HUES6 (cell line): ENCODE results near the gene ATP8A1.
"Not testable (repeated sequence)": the region's sequence is repeated elsewhere in the genome, so short reads cannot be mapped to it uniquely, and the experiment has no call there.

Experiments used
- H3K27ac ChIP-seq: 2 replicates; pipeline ENCODE4 v1.7.0; 2013; ENCODE audit warnings: low read depth, mild to moderate bottlenecking, low read length, inconsistent platforms
- H3K27me3 ChIP-seq: 2 replicates; pipeline ENCODE4 v1.6.1; 2013; ENCODE audit warnings: low read length; ENCODE audit not compliant: control insufficient read depth, insufficient read depth
- H3K36me3 ChIP-seq: 2 replicates; pipeline ENCODE4 v1.6.1; 2013; ENCODE audit warnings: low read length; ENCODE audit not compliant: control insufficient read depth, insufficient read depth
- H3K4me1 ChIP-seq: 2 replicates; pipeline ENCODE4 v1.6.1; 2013; ENCODE audit warnings: low read length; ENCODE audit not compliant: control insufficient read depth, insufficient read depth
- H3K4me3 ChIP-seq: 2 replicates; pipeline ENCODE4 v1.5.1; 2013; ENCODE audit warnings: low read depth, low read length
- H3K9ac ChIP-seq: one replicate; pipeline ENCODE4 v1.6.1; 2013; ENCODE audit warnings: mild to moderate bottlenecking, low read length
- H3K9me3 ChIP-seq: 2 replicates; pipeline ENCODE4 v1.6.1; 2013; ENCODE audit warnings: low read depth, low read length; ENCODE audit not compliant: control insufficient read depth, insufficient read depth

The ATP8A1 gene

GRCh38 chr4:42498040-42498439 lies 158.9 kb downstream of the ATP8A1 start:
- Histone ChIP-seq H3K9me3 (no peaks in the 10 kb centered on the region), H3K27ac (no peak overlapping the region), H3K4me1 (peaks cover 21% of the 10 kb centered on the region), H3K4me3 (no peak overlapping the region), H3K27me3 (no peaks in the 10 kb centered on the region), H3K36me3 (no peaks in the 10 kb centered on the region), H3K9ac (no peak overlapping the region)

DNA sequence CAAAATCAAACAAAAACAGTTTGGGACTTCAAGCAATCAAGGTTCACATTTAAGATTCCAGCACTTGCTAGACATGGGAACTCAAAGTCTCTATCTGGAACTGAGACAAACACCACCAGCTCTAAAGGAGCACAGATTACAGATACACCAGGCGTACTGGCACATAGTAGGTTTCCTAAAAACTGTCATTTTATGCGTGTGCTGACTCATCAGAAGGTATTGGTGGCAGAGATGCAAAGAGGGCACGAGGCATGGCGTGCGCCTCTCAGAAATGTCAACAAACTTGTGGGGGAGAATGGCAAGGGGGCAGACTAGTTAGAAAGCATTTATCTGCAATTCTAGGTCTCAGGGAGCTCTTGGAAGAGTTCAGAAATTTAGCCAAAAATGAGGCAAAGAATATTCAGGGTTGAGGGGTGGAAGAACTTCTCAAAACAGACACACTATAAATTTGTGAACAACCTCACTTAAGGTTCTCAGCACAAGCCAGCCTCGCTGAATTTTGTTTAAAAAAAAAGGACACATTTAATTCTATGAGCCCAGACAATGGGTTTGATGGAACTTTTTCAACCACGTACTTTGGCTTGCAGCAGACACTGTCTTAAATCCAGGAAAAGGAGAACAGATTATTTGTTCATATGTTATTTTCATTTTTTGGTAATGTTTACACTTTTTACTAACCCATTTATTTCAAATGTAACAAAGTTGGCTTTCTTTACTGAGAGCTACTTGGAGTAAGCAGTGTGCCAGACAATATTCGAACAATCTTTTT lies 159.6 kb downstream of the ATP8A1 start:
- peaks cover 16% of the 10 kb centered on the region for H3K4me1 ChIP-seq
- no peak overlapping the region for H3K27ac ChIP-seq
- no peaks in the 10 kb centered on the region for H3K36me3 ChIP-seq
- H3K27me3 ChIP-seq: no peaks in the 10 kb centered on the region
- H3K9ac ChIP-seq: no peak overlapping the region
- no peak overlapping the region for H3K4me3 ChIP-seq
- H3K9me3 ChIP-seq: no peaks in the 10 kb centered on the region

- H3K36me3 ChIP-seq: no peaks in the 10 kb centered on the region
- no peaks in the 10 kb centered on the region for H3K9me3 ChIP-seq
- no peak overlapping the region for H3K27ac ChIP-seq
Measured at GRCh38 chr4:42492962-42493361, 163.9 kb downstream of the ATP8A1 start.

DNA sequence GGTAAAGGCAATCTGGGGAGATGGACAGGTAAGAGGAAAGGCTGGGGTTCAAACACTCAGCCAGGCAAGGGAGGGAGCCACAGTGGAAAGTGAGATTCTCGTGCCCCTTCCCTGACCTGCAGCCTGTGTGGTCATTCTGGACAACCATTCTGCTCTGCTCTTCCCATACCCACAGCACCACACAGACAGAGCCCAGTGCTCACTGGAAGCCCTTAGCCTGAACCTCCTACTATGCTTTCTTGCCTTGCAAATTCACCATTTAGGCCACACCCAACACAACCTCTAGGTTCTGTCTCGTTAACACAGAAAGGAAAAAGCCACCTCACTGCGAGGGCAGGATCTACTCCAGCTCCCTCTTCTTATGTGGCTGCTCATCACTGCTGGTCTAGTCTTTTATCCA lies 166.9 kb downstream of the ATP8A1 start:
- Histone ChIP-seq H3K4me3 (no peak overlapping the region), H3K9ac (no peak overlapping the region), H3K27me3 (no peaks in the 10 kb centered on the region), H3K9me3 (no peaks in the 10 kb centered on the region), H3K36me3 (no peaks in the 10 kb centered on the region), H3K4me1 (peaks cover 57% of the 10 kb centered on the region), H3K27ac (no peak overlapping the region)

More at GRCh38 chr4:42492962-42493361, 163.9 kb downstream of the ATP8A1 start:
- no peaks in the 10 kb centered on the region for H3K27me3 ChIP-seq
- H3K4me1 ChIP-seq: peaks cover 34% of the 10 kb centered on the region
- H3K4me3 ChIP-seq: no peak overlapping the region
- H3K9ac ChIP-seq: no peak overlapping the region

DNA sequence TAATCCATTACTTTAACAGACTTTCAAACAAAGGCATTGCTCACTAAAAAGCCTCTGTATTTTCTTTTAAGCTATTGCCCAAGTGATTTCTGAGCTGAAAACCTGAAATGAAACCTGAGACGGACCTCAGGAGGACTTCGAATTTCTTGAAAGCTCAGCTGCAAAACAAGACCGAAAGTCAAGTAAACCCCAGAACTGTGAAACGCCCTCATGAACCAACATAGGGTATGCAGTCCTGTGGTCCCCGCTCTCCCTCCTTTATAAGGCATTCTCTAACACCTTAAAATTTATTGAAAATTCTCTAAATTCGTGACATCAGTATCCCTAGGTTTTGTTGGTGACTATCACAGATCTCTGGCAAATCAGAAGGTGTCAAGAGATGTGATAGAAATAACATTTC lies 167.8 kb downstream of the ATP8A1 start:
- no peak overlapping the region for H3K9ac ChIP-seq
- H3K9me3 ChIP-seq: no peaks in the 10 kb centered on the region
- H3K4me1 ChIP-seq: peaks cover 64% of the 10 kb centered on the region
- no peak overlapping the region for H3K27ac ChIP-seq
- H3K36me3 ChIP-seq: no peaks in the 10 kb centered on the region
- no peaks in the 10 kb centered on the region for H3K27me3 ChIP-seq
- H3K4me3 ChIP-seq: no peak overlapping the region

GRCh38 chr4:42488554-42488953 lies 168.4 kb downstream of the ATP8A1 start:
- Histone ChIP-seq H3K9ac (no peak overlapping the region), H3K9me3 (no peaks in the 10 kb centered on the region), H3K4me1 (peaks cover 68% of the 10 kb centered on the region), H3K4me3 (no peak overlapping the region), H3K27ac (no peak overlapping the region), H3K36me3 (no peaks in the 10 kb centered on the region), H3K27me3 (no peaks in the 10 kb centered on the region)

GRCh38 chr4:42488114-42488513 lies 168.8 kb downstream of the ATP8A1 start:
- Histone ChIP-seq H3K9me3 (no peaks in the 10 kb centered on the region), H3K27me3 (no peaks in the 10 kb centered on the region), H3K4me3 (no peak overlapping the region), H3K36me3 (no peaks in the 10 kb centered on the region), H3K27ac (no peak overlapping the region), H3K4me1 (peaks cover 71% of the 10 kb centered on the region), H3K9ac (no peak overlapping the region)

DNA sequence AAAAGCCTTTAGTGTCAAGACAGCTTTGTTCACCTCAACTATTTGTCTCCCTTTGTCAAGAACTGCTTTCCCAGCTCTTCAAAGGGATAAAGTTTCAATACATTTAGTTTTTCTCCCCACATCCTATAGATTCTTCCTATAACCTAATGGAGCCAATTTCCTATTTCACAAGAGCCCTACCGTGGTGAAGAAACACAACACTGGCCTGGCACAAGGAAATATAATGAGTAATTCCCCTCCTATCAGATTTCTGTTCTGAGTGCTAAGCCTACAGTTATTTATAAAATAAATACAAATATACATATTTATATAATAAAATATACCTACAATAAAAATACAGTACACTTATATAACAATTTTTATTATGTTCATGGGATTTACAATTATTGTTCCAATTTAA lies 169.7 kb downstream of the ATP8A1 start:
- Histone ChIP-seq H3K4me3 (no peak overlapping the region), H3K4me1 (peaks cover 80% of the 10 kb centered on the region), H3K9me3 (no peaks in the 10 kb centered on the region), H3K36me3 (no peaks in the 10 kb centered on the region), H3K27ac (no peak overlapping the region), H3K27me3 (no peaks in the 10 kb centered on the region), H3K9ac (no peak overlapping the region)

- not testable (repeated sequence) for H3K36me3 ChIP-seq, H3K4me3 ChIP-seq, H3K9me3 ChIP-seq, H3K27me3 ChIP-seq, H3K9ac ChIP-seq
- H3K27ac ChIP-seq: peak overlapping the region; percentile 41; the same call in 1 of the 2 replicates
- H3K4me1 ChIP-seq: peaks cover 74% of the 10 kb centered on the region
Measured at GRCh38 chr4:42486156-42486555, 170.7 kb downstream of the ATP8A1 start.

GRCh38 chr4:42484630-42485029 lies 172.3 kb downstream of the ATP8A1 start:
- Histone ChIP-seq H3K27me3 (no peaks in the 10 kb centered on the region), H3K4me3 (no peak overlapping the region), H3K9me3 (no peaks in the 10 kb centered on the region), H3K4me1 (peaks cover 66% of the 10 kb centered on the region), H3K36me3 (no peaks in the 10 kb centered on the region), H3K9ac (no peak overlapping the region), H3K27ac (peak overlapping the region; percentile 75)

DNA sequence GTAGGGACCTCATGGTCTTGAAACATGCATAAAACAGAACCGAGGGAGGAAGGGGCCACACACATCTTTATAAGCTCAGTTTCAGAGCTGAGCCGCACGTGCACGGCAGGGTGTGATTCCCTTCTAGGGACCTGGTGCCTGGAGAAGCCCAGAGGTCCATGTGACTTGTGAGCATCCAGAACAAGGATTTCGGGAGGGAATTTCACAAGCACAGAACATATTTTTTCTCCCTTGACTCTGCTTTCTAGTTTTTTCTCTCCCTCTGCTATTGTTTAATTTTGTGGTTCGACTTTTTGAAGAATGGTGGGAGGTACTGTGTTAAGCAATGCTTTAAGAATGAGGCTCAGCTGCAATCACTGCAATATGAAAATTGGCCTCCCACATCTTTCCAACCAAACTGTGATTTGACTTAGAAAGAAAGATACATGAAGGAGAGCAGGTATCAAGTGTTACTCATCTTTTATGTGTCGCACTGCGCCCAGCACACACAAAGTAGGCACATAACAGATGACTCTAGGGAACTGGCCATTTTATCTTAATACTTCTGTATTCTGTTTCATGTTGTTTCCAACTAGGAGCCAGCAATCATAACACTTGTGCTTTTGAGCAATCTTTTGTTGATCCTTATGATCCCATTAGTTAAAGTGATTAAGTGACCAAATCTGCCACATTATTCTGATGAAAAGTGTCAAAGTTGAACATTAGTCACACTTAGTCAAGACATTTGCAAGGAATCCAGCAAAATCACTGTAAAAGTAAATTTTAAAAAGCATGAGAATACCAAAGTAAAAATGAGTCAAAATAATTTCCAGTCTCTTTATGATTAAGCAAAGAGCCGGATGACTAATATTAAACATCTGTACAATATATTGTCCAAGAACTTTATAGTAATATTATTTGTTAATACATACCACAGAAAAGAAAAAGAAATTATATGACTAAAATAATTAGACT lies 173.2 kb downstream of the ATP8A1 start:
- Histone ChIP-seq H3K9me3 (no peaks in the 10 kb centered on the region), H3K36me3 (no peaks in the 10 kb centered on the region), H3K9ac (no peak overlapping the region), H3K4me1 (peaks cover 62% of the 10 kb centered on the region), H3K27me3 (no peaks in the 10 kb centered on the region), H3K27ac (0 out of 2 replicates have a peak overlapping the region, but pooled peaks have one; percentile 29), H3K4me3 (no peak overlapping the region)
